SHP77 (cell line): ENCODE results near the gene NET1.

ENCODE experiments used
- DNase-seq, 2 experiments: peaks; one replicate each; lab custom pipeline; 2025; lab: John Stamatoyannopoulos, UW

The NET1 gene

GRCh38 chr10:5442065-5442989 is 30.0 kb downstream of the NET1 start:
- DNase-seq, result peak; percentile 2 to 17

GRCh38 chr10:5442990-5443370 is 30.6 kb downstream of the NET1 start:
- DNase-seq, result no peak

GRCh38 chr10:5443429-5443828 is 31.1 kb downstream of the NET1 start:
- DNase-seq, result no peak

- DNase-seq, result no peak
These were observed 32.6 kb downstream of the NET1 start for GRCh38 chr10:5445006-5445405.

- peak; percentile 85 to 88 for DNase-seq
These were observed 34.1 kb downstream of the NET1 start for GRCh38 chr10:5446390-5446926.

GRCh38 chr10:5447056-5447455 is 34.7 kb downstream of the NET1 start:
- DNase-seq, result no peak

- no peak for DNase-seq
These were observed 35.3 kb downstream of the NET1 start for GRCh38 chr10:5447611-5448071.

- DNase-seq, result no peak
These were observed 36.1 kb downstream of the NET1 start for GRCh38 chr10:5448333-5449001.

- DNase-seq, result no peak
These were observed 36.9 kb downstream of the NET1 start for GRCh38 chr10:5449227-5449626.

- no peak for DNase-seq
These were observed 37.5 kb downstream of the NET1 start for GRCh38 chr10:5449823-5450222.

GRCh38 chr10:5450605-5451384 is 38.4 kb downstream of the NET1 start:
- DNase-seq, result no peak

GRCh38 chr10:5453749-5454489 is 41.6 kb downstream of the NET1 start:
- no peak for DNase-seq

- DNase-seq, result no peak
These were observed 44.2 kb downstream of the NET1 start for GRCh38 chr10:5456563-5456962.

- DNase-seq, result no peak
These were observed 45.4 kb downstream of the NET1 start for GRCh38 chr10:5457741-5458140.

- DNase-seq, result no peak
These were observed 46.1 kb downstream of the NET1 start for GRCh38 chr10:5458425-5458824.

- DNase-seq, result no peak
These were observed 46.8 kb downstream of the NET1 start for GRCh38 chr10:5458949-5459747.

- DNase-seq, result no peak
These were observed 48.3 kb downstream of the NET1 start for GRCh38 chr10:5460468-5461202.

GRCh38 chr10:5461203-5461588 is 48.8 kb downstream of the NET1 start:
- DNase-seq, result no peak

- no peak for DNase-seq
These were observed 49.8 kb downstream of the NET1 start for GRCh38 chr10:5461914-5462840.
